Neural progenitor cell (in vitro differentiated cells): ENCODE measurements around the gene WDR72. TPM values are rescaled to one million over a fixed set of nuclear protein-coding genes. Genes with fewer than 3 reads are reported as not detected.

Experiments
- DNase-seq: peaks from one replicate; pipeline ENCODE4 v3.0.0-alpha.2; 2016; ENCODE audit warnings: low spot score
- H2AFZ ChIP-seq: fragments of 200-600 bp; sonication (generic); replicated peaks from 2 replicates; pipeline ENCODE4 v1.6.1; 2016; ENCODE audit warnings: antibody characterized with exemption
- H3F3A ChIP-seq: fragments of 200-600 bp; sonication (generic); 2 replicates; pipeline ENCODE4 v1.6.1; 2016; ENCODE audit warnings: antibody characterized with exemption, low read depth
- H3K27ac ChIP-seq: fragments of 200-600 bp; sonication (generic); 2 replicates; pipeline ENCODE4 v1.5.1; 2016; ENCODE audit warnings: mild to moderate bottlenecking
- H3K27me3 ChIP-seq: fragments of 200-600 bp; sonication (generic); 2 replicates; pipeline ENCODE4 v1.6.1; 2016; ENCODE audit warnings: mild to moderate bottlenecking, moderate library complexity
- H3K36me3 ChIP-seq: fragments of 200-600 bp; sonication (generic); 2 replicates; pipeline ENCODE4 v1.5.1; 2016
- H3K4me1 ChIP-seq: fragments of 200-600 bp; sonication (generic); 2 replicates; pipeline ENCODE4 v1.6.1; 2016; ENCODE audit warnings: mixed run types
- H3K4me2 ChIP-seq: fragments of 200-600 bp; sonication (generic); 2 replicates; pipeline ENCODE4 v1.6.1; 2016
- H3K4me3 ChIP-seq: fragments of 200-600 bp; sonication (generic); 2 replicates; pipeline ENCODE4 v1.5.1; 2016
- H3K79me2 ChIP-seq: fragments of 200-600 bp; sonication (generic); 2 replicates; pipeline ENCODE4 v1.6.1; 2016; ENCODE audit warnings: low read depth
- H3K9ac ChIP-seq: fragments of 200-600 bp; sonication (generic); 2 replicates; pipeline ENCODE4 v1.6.1; 2016
- H3K9me3 ChIP-seq: fragments of 200-600 bp; sonication (generic); 2 replicates; pipeline ENCODE4 v1.5.1; 2016; ENCODE audit warnings: low read depth
- H4K20me1 ChIP-seq: fragments of 200-600 bp; sonication (generic); 2 replicates; pipeline ENCODE4 v1.6.1; 2016; ENCODE audit warnings: low read depth
- H3K27ac Mint-ChIP-seq: 3 replicates; pipeline ENCODE4 v1.8.0; 2021; ENCODE audit warnings: mixed read lengths
- H3K27me3 Mint-ChIP-seq: 2 replicates; pipeline ENCODE4 v1.8.0; 2022; ENCODE audit warnings: low read depth, mild to moderate bottlenecking, inconsistent platforms, moderate library complexity, mixed read lengths; ENCODE audit not compliant: insufficient read depth
- H3K36me3 Mint-ChIP-seq: 3 replicates; pipeline ENCODE4 v1.8.0; 2021; ENCODE audit warnings: mixed read lengths
- H3K4me1 Mint-ChIP-seq: 3 replicates; pipeline ENCODE4 v1.8.0; 2021; ENCODE audit warnings: mixed read lengths
- H3K4me3 Mint-ChIP-seq: 3 replicates; pipeline ENCODE4 v1.8.0; 2021; ENCODE audit warnings: mild to moderate bottlenecking, moderate library complexity, mixed read lengths
- H3K9me3 Mint-ChIP-seq: 3 replicates; pipeline ENCODE4 v1.8.0; 2020; ENCODE audit warnings: mixed read lengths
- CTCF ChIP-seq: fragments of 200-600 bp; sonication (generic); IDR thresholded peaks from 2 replicates; pipeline ENCODE4 v1.5.1; 2017; ENCODE audit warnings: antibody characterized with exemption, mild to moderate bottlenecking
- EZH2 ChIP-seq: fragments of 200-600 bp; sonication (generic); IDR thresholded peaks from 2 replicates; pipeline ENCODE4 v1.6.1; 2017; ENCODE audit warnings: antibody characterized with exemption, mild to moderate bottlenecking, moderate library complexity
- EZH2phosphoT487 ChIP-seq: fragments of 200-600 bp; sonication (generic); IDR thresholded peaks from 2 replicates; pipeline ENCODE4 v1.6.1; 2017; ENCODE audit warnings: antibody characterized with exemption
- total RNA-seq: library from RNA; depleted of rRNA; stranded (reverse); fragments of >200 nt; gene quantifications from 2 replicates; pipeline ENCODE4 v1.2.3, GENCODE V29; 2015; ENCODE audit warnings: low replicate concordance

The WDR72 gene
- total RNA-seq, 1 donor from 2014 or later: 4.6 TPM

- Histone ChIP-seq H3K27me3 (no peaks in the 10 kb centered on the region), H3F3A (no peaks in the 10 kb centered on the region), H3K9me3 (no peaks in the 10 kb centered on the region), H3K4me3 (no peak overlapping the region), H3K9ac (no peak overlapping the region), H3K36me3 (no peaks in the 10 kb centered on the region), H4K20me1 (no peaks in the 10 kb centered on the region), H3K27ac (no peak overlapping the region), H2AFZ (no peak overlapping the region), H3K4me2 (no peak overlapping the region), H3K79me2 (no peaks in the 10 kb centered on the region), H3K4me1 (peaks cover 4% of the 10 kb centered on the region)
- H3K27me3 Mint-ChIP-seq: peaks cover 2% of the 10 kb centered on the region
- no peak overlapping the region for H3K4me3 Mint-ChIP-seq
- H3K36me3 Mint-ChIP-seq: no peaks in the 10 kb centered on the region
- H3K4me1 Mint-ChIP-seq: peaks cover 13% of the 10 kb centered on the region
- H3K27ac Mint-ChIP-seq: peak overlapping the region; percentile 30
- H3K9me3 Mint-ChIP-seq: peaks cover 4% of the 10 kb centered on the region
- no peak for TF ChIP-seq CTCF
- no peak for TF ChIP-seq EZH2phosphoT487
- no peak for TF ChIP-seq EZH2
- DNase-seq: no peak
Observed at GRCh38 chr15:53588773-53589172, 170.7 kb downstream of the WDR72 start.

- H3F3A ChIP-seq: no peaks in the 10 kb centered on the region
- no peaks in the 10 kb centered on the region for H3K9me3 ChIP-seq
- peak overlapping the region; percentile 36 for H3K27ac Mint-ChIP-seq
- H3K27ac ChIP-seq: no peak overlapping the region
- peak; percentile 82 for DNase-seq
- H3K4me1 Mint-ChIP-seq: peaks cover 13% of the 10 kb centered on the region
- no peaks in the 10 kb centered on the region for H3K27me3 ChIP-seq
- H3K36me3 Mint-ChIP-seq: no peaks in the 10 kb centered on the region
- H3K36me3 ChIP-seq: no peaks in the 10 kb centered on the region
- H3K27me3 Mint-ChIP-seq: peaks cover 2% of the 10 kb centered on the region
- no peak for TF ChIP-seq EZH2phosphoT487
- TF ChIP-seq CTCF: peak; percentile 93
- no peak for TF ChIP-seq EZH2
- H3K4me3 ChIP-seq: no peak overlapping the region
- H3K9me3 Mint-ChIP-seq: peaks cover 4% of the 10 kb centered on the region
- H3K9ac ChIP-seq: no peak overlapping the region
- H4K20me1 ChIP-seq: no peaks in the 10 kb centered on the region
- H3K4me1 ChIP-seq: peaks cover 4% of the 10 kb centered on the region
- no peak overlapping the region for H3K4me2 ChIP-seq
- H2AFZ ChIP-seq: peak overlapping the region; percentile 77
- H3K79me2 ChIP-seq: no peaks in the 10 kb centered on the region
- H3K4me3 Mint-ChIP-seq: no peak overlapping the region
Observed at GRCh38 chr15:53586799-53587198, 172.7 kb downstream of the WDR72 start.

GRCh38 chr15:53581513-53581912, 177.9 kb downstream of the WDR72 start:
- Histone ChIP-seq H4K20me1 (no peaks in the 10 kb centered on the region), H3K9me3 (no peaks in the 10 kb centered on the region), H3K79me2 (no peaks in the 10 kb centered on the region), H3K4me2 (no peak overlapping the region), H3K36me3 (no peaks in the 10 kb centered on the region), H3K27ac (no peak overlapping the region), H3K4me1 (peaks cover 2% of the 10 kb centered on the region), H3K4me3 (no peak overlapping the region), H3K9ac (no peak overlapping the region), H3F3A (no peaks in the 10 kb centered on the region), H2AFZ (no peak overlapping the region), H3K27me3 (no peaks in the 10 kb centered on the region)
- Mint-ChIP-seq H3K27ac (no peak overlapping the region), H3K36me3 (no peaks in the 10 kb centered on the region), H3K27me3 (no peaks in the 10 kb centered on the region), H3K9me3 (peaks cover 4% of the 10 kb centered on the region), H3K4me3 (no peak overlapping the region), H3K4me1 (peaks cover 7% of the 10 kb centered on the region)
- TF ChIP-seq CTCF: no peak
- TF ChIP-seq EZH2phosphoT487: no peak
- TF ChIP-seq EZH2: no peak
- DNase-seq: no peak
